Stimulated activated CD4-positive, alpha-beta T cell treated with anti-CD3 and anti-CD28 coated beads, Interleukin-4, amount 100 ng/mL, for 24 hours (primary cell): ENCODE data around the gene SLC12A7.
"Not testable (repeated sequence)": the region's sequence is repeated elsewhere in the genome, so short reads cannot be mapped to it uniquely, and the experiment has no call there.

Experiments used
- DNase-seq: peaks from one replicate; pipeline ENCODE4 v3.0.0-alpha.2; 2020

The SLC12A7 gene

DNA sequence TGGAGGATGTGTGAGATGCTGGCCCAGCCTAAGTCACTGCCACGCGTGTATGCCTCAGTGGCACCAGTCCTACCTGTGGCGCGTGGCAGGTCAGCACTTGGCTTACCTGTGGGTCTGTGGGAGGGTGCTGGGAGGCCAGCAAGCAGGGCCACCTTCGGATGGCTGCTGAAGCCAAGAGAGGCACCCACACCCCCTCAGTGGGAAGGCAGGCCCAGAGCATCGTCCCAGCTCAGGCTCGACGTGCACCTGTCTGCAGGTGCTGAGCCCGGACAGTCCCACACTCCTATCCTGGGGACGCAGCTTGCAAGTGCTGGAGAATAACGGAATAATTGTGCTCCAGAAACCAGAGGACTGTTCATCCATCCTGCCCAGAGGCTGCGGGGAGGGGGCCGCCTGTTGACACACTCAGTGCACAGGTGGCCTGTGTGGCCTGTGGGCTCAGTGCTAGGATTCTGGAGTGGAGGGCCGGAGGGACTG, 79.3 kb downstream of the SLC12A7 start:
- no peak for DNase-seq

DNA sequence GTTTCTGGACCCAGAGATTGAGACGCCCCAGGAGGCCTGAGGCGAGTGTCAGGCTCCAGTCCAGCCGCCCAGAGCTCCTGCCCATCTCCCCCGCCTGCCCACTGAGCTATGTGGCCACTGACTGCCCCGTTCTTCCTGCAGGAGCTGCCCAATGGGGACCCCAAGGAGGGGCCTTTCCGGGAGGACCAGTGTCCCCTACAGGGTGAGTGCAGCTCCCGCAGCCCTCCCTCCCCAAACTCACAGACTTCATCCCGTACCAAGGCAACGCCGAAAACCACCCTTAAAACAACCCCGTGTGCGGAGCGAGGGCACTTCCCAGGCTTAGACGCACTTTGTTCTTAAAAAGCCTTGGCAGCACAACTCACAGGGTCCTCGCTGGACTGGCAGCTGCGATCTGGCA, 79.9 kb downstream of the SLC12A7 start:
- DNase-seq = no peak

DNA sequence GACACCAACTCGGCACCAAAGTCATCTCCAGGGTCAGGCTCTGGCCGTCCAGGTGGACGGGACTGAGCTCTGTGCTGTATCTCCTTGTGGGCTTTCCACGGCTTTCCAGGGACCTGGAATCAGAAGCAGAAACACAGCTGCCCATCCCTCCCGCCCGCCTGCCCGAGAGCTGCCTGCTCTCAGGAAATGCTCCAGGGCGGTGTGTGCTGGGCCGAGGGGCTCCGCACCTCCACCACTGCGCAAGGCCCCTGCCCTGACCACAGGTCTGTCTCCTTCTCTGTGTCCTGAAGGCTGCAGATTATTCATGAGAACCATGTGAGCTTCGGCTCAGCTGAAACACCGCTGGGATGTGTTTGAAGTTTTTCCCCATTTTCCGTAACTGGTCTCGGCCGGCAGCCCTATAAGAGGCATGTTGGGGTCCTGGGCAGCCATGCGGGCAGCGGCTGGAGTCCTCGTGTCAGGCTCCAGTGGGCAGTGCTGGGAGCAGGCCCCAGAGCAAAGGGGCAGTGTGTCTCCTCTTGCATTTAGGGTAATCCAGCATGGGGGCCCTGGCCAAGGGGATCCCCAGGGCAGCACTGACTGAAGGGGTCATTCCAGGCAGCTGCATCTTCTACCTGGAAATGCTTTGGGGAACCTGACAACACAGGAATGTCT, 80.4 kb downstream of the SLC12A7 start:
- DNase-seq = no peak

DNA sequence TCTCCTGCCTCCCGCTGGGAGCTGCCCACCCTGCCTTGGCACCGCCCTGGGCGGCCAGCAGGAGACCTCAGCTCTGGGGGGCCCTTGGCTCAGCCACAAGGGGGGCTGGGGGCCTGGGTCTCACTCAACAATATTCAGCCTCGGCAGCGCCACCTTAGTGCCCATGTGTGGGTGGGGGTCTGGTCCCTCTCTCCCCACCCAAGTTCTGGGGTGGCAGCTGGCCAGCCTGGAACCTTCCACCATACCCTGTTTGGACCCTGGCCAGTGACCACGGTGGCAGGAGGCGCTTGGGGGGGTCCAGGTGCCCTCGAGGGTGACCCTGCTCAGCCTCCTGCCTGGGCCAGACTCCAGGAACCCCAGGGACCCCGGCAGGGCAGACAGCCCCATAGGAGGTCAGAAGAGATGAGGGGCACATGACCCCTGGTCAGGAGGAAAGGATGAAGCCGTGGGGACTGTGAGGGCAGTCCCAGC, 81.0 kb downstream of the SLC12A7 start:
- DNase-seq = no peak

GRCh38 chr5:1029945-1030625, 81.8 kb downstream of the SLC12A7 start:
- no peak for DNase-seq

DNA sequence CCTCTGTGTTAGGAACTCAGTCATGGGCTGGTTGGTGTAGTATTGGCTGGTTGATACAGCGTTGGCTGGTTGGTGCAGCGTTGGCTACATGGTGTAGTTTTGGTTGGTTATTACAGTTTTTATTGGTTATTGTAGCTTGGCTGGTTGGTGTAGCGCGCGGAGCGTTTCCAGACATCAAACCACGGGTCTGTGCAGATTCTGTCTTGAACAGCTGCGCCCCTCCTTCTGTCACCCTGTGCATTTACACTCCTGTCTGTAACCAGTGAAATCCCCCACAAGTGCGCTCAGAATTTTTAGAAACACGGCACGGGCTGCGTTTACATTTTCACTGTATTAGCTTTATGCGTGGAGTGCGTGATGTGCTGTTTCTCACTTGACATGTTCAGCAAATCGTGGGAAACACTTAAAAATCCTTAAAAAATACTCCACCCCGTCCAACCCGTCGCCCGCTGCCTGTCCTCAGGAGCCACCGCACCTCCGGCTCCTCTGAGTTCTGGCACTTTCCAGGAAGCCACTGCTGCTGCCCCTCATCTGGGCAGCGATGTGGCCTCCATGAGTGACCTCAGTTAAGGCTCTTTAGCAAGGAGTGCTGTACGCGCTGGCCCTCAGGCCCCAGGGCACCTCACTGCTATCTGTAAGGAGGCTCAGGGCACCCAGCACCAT, 82.5 kb downstream of the SLC12A7 start:
- DNase-seq = no peak

- no peak for DNase-seq
Observed at GRCh38 chr5:1028481-1029281, 83.2 kb downstream of the SLC12A7 start.

GRCh38 chr5:1027631-1028441, 84.0 kb downstream of the SLC12A7 start:
- DNase-seq = no peak

DNA sequence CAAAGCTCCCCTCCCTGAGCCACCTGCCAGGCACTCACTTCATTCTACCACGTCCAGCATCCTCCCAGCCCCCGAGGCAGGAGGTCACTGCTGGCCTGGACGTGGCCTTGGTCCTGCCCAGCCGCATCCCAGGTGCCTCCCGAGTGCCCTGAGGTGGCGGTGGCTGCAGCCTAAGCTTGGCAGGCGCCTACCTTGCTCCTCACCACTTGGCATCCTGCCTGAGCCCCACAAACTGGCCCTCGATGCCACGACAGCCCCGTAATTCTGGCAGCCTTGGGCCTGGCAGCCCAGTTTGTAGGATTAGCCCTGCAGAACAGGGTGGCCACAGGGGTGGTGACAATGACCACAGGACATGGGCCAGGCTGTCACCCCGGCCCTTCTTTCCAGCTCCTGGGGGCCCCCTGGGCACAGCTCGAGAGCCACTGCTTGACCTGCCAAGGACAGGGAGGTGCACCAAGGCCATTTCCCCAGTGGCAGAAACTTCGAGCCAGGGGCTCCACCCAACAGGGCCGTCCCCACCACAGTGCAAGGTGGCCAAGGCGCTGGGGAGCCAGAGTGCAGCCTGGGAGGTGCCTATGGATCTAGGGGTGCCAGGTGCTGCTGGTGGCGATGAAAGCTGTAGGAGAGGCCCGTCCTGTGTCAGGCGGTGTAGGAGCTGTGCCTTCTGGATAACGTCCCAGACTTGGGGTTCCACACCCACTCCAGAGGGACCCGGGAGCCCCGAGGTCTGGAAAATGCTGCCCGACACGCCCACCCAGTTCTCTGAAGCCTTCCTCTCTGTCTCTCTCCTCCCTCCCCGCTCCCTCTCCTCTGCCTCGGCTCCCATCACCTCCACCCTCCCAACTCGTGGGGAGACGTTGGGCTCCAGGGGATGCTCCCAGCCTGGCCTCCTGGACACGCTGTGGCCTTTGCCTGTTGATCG, 84.9 kb downstream of the SLC12A7 start:
- DNase-seq = no peak

DNA sequence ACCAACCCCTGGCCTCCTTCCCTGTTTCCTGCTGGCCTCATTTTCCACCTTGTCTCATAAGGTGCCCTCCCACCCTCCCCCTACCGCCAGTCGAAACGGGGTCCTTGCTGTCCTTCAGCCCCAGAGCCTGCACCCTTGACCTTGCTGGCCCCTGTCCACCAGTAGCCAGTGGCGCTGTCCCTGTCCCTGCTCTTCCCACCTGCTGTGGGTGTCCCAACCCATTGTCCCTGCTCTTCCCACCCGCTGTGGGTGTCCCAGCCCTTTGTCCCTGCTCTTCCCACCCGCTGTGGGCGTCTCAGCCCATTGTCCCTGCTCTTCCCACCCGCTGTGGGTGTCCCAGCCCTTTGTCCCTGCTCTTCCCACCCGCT, 89.9 kb downstream of the SLC12A7 start:
- not testable (repeated sequence) for DNase-seq

- DNase-seq = no peak
Observed at GRCh38 chr5:1021136-1021968, 90.5 kb downstream of the SLC12A7 start.

GRCh38 chr5:1020452-1020961, 91.4 kb downstream of the SLC12A7 start:
- no peak for DNase-seq

DNA sequence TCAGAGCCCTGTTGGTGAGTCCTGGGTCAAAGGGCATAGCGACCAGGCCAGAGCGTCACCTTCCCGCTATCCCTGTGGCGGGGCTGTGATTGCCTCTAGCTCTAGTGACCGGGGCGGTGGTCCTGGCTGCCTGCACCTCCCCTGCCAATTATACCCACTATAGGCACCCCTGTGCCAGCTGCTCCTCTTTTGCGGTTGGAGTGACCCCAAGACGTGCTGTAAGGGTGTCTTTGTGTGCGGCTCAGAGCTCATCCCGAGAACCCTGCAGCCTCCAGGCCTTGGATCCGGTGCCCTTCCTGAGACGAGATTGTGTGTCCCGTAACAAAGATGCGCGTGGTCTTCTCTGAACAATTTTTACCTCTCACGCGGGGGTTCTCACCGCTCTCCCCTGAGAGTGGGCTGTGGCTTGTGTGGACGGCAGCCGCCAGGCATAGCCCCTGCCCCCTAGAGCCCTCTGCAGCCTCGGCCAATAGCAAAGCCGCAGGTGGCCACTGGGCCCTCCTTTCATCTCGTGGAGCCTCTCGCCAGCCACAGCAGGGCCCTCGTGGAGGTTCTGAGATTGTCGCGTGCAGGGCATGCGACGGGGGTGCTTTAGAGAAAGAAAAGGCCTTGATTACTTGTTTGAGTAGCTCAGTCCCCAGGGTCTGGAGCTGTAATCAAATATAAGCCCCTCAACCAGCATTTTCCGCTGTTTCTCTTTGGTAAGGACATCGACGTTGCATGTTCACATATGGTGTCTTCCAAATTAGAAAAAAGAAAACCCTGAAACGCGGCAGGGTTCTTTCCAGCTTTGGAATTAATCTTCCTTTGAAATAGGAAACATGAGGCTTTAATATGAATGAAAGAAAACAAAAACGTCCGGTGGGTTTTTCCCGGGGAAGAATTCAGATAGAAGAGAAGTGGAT, 92.6 kb downstream of the SLC12A7 start:
- no peak for DNase-seq

DNA sequence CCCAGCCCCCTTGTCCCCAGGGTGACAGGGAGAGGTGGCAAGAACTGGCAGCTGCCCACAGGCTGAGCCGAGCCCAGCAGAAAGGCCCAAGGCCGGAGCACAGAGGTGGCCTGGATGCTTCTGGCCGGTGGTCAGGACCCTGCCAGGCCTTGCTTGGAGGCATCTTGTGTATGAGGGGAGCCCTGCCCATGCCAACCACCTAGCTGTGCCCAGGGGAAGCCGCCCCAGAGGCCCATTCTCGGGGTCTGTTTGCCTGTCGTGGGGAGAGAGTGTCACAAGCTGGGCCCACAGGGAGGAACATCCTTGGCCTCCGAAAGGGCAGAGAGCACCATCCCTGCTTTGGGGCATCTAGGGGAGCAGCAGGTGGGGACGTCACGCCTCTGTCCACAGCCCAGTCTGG, 93.3 kb downstream of the SLC12A7 start:
- no peak for DNase-seq

DNA sequence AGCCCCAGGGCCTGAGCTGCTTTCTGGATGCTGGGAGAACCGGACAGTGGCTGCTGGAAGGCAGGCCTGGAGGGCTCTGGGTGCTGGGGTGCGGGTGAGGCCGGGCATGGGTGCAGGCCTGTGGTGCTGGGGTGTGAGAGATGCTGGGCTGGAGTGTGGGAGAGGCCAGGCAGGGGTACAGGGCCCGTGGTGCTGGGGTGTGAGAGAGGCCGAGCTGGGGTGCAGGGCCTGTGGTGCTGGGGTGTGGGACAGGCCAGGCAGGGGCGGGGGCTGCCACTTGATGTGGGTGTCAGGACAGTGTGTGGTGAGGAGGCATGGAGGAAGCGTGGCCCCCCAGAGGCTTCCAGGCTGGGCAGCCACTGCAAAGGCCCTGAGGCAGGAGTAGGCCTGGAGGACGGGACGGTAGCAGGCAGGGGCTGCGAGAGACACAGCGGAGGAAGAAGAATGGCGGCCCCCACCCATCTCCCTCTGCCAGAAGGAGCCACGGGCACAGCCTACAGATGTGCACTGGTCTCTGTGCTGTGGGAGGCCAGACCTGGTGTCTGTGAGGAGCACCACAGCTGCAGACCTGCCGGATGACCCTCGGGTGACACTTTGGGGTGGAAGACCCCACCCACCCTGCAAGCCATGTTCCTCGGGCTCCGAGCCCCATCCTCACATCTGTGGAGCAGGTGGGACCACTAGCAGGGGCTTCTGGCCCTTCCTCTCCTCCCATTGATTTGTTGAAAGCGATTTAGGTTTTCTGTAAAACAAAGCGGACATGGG, 94.0 kb downstream of the SLC12A7 start:
- no peak for DNase-seq

DNA sequence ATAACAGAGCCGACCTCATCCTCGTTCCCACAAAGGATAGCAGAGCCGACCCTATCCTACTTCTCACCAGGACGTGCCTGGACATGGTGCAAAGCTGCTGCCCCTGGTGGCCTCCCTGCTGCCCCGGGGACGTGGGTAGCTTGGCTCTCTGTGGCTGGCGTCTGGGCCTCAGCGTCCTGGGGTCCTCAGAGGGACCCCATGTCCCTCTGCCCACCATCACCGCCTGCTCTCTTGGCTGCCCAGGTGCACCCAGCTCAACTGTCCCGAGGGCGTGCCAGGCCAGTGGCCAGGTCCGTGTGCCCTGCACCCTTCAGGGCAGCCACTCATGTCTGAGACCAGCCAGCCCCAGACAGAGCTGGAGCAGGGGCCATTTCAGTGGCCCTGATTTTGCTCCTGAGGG, 94.8 kb downstream of the SLC12A7 start:
- DNase-seq = no peak

GRCh38 chr5:1016476-1016875, 95.4 kb downstream of the SLC12A7 start:
- no peak for DNase-seq

DNA sequence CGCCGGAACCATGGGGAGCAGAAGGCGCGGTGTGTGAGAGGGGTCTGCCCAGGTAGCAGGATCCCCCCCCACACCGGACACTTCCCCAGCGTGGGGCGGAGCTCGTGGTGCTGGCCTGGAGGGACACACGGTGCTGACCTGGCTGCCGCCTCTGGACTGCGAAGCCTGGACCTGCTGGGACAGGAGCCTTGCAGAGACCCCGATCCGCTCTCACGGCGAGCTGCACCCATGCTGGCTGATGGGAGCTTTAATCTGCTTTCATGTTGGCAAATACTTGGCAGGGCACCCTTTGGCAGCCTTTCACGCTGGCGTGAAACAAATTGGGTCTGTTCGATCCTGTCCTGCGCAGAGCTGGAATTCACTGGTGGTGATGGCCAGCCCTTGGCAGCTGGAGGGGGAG, 95.8 kb downstream of the SLC12A7 start:
- DNase-seq = no peak
